HG03520 (cell line): ENCODE results near the gene TMEM37.

Experiments used
- ATAC-seq: cut with Tn5 transposase; IDR thresholded peaks from one replicate; pipeline ENCODE4 v1.9.1; 2021; ENCODE audit warnings: mild to moderate bottlenecking, moderate library complexity; ENCODE audit not compliant: unreplicated experiment

TMEM37 gene

GRCh38 chr2:119451336-119452050, 19.8 kb downstream of the TMEM37 start:
- no peak for ATAC-seq

GRCh38 chr2:119453972-119454593, 22.4 kb downstream of the TMEM37 start:
- ATAC-seq: no peak

GRCh38 chr2:119455066-119455718, 23.5 kb downstream of the TMEM37 start:
- no peak for ATAC-seq

GRCh38 chr2:119460076-119460475, 28.4 kb downstream of the TMEM37 start:
- no peak for ATAC-seq

GRCh38 chr2:119461811-119462210, 30.2 kb downstream of the TMEM37 start:
- ATAC-seq: no peak

GRCh38 chr2:119462574-119462973, 30.9 kb downstream of the TMEM37 start:
- ATAC-seq: no peak

GRCh38 chr2:119463136-119463535, 31.5 kb downstream of the TMEM37 start:
- no peak for ATAC-seq

GRCh38 chr2:119463990-119464389, 32.3 kb downstream of the TMEM37 start:
- no peak for ATAC-seq

- ATAC-seq: no peak
Observed at GRCh38 chr2:119464981-119465380, 33.3 kb downstream of the TMEM37 start.

GRCh38 chr2:119465687-119466086, 34.0 kb downstream of the TMEM37 start:
- no peak for ATAC-seq

- ATAC-seq: no peak
Observed at GRCh38 chr2:119466373-119466772, 34.7 kb downstream of the TMEM37 start.

GRCh38 chr2:119468154-119468955, 36.7 kb downstream of the TMEM37 start:
- no peak for ATAC-seq

- no peak for ATAC-seq
Observed at GRCh38 chr2:119469131-119469530, 37.5 kb downstream of the TMEM37 start.

GRCh38 chr2:119469661-119470297, 38.1 kb downstream of the TMEM37 start:
- no peak for ATAC-seq

GRCh38 chr2:119472749-119473148, 41.1 kb downstream of the TMEM37 start:
- no peak for ATAC-seq

GRCh38 chr2:119473621-119474370, 42.1 kb downstream of the TMEM37 start:
- no peak for ATAC-seq

GRCh38 chr2:119474371-119475224, 42.9 kb downstream of the TMEM37 start:
- no peak for ATAC-seq

- no peak for ATAC-seq
Observed at GRCh38 chr2:119475225-119475856, 43.7 kb downstream of the TMEM37 start.

GRCh38 chr2:119475857-119476244, 44.2 kb downstream of the TMEM37 start:
- ATAC-seq: no peak
